HG03175 (cell line): ENCODE measurements around the gene PLSCR5.
A peak's percentile ranks its signal among the peaks of the same experiment; 100 is the strongest.

Source experiments
- ATAC-seq: cut with Tn5 transposase; IDR thresholded peaks from one replicate; pipeline ENCODE4 v1.9.1; 2021; ENCODE audit warnings: mild to moderate bottlenecking, moderate library complexity; ENCODE audit not compliant: unreplicated experiment

PLSCR5 gene

GRCh38 chr3:146544929-146545528 is 60.1 kb downstream of the PLSCR5 start:
- ATAC-seq: peak; percentile 19

DNA sequence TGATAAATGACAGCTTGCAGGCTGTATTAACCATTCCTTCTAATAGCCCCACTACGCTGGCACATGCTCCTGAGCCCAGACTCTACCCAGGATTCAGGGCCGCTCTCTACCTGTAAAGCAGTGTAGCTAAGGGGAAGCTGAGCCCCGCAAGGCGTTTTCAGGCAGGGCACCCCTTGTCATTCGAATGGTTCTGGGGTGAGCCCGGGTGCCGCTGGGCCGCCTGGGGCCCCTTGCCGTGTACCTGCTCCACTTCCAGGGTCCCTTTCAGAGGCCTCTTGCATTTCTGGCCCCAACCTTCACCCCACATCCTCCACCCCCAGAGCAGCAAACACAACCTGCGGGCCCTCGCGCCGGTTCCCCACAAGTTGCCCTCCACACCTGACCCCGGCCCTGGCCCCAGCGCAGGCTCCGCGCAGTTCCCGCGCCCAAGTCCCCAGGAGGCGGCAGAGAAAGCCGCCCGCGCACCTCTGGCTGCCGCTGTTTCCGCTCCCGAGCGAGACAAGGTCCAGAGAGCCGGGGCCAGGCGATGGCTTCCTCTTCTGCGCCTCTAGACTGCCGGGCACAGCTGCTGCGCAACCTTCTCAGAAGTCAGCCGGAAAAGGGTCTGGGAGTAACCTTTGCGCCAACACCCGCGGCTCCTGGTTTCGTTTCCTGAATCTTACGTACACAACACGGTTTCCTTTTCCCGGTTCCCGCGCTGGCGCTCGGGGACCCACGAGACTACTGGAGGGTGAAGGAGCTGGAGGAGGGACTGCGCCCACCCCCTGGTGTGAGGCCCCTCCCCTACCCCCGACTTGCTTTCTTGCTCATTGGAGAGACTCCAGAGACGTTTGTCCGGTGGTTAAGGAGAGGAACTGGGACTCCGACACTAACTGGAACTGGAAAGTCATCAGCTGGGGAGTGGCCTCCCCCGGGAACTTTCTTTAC is 60.9 kb downstream of the PLSCR5 start, which contains the start of gene PLSCR1:
Gene PLSCR1 (minus strand): TSS at position 606 of the 927 bp plus-strand sequence. CDS start 8,055 bp downstream, outside the sequence.
- peak; percentile 88 for ATAC-seq

GRCh38 chr3:146543461-146544001 is 61.6 kb downstream of the PLSCR5 start:
- peak; percentile 13 for ATAC-seq

DNA sequence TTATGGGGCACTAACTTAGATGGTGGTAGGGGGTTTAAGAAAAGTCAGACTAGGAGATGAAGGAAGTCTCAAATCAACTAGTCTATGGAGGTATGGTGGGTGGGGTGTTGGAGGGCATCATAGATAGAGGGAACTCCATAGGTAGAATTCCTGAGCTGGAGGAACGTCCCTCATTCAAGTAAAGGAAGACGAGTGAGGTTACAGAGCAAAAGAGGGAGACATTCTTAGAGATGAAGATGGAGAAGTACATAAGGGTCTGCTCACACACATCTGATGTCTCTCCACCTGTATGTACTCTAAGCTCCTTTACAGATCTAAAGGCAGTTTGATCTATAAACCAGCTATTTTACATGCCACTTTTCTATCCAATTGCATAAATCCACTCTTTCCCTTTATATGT is 62.2 kb downstream of the PLSCR5 start:
- ATAC-seq: no peak

DNA sequence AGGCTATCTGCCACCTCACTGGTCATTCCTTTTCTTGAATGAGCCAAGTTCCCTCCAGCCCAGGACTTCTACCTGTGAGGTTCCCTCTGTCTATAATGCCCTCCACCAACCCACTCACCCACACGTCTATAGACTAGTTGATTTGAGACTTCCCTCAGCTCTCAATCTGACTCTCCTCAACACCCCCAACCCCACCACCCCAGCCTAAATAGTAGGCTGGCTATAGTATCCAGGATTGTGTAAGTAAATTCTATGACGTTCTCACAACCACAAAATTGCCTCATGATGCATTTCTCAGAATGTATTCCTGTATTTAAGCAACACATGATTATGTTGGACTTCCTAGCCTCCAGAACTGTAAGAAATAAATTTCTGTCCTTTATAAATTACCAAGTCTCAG is 63.0 kb downstream of the PLSCR5 start:
- no peak for ATAC-seq

GRCh38 chr3:146540978-146541377 is 64.2 kb downstream of the PLSCR5 start:
- ATAC-seq: no peak

GRCh38 chr3:146540236-146540635 is 64.9 kb downstream of the PLSCR5 start:
- ATAC-seq: no peak

DNA sequence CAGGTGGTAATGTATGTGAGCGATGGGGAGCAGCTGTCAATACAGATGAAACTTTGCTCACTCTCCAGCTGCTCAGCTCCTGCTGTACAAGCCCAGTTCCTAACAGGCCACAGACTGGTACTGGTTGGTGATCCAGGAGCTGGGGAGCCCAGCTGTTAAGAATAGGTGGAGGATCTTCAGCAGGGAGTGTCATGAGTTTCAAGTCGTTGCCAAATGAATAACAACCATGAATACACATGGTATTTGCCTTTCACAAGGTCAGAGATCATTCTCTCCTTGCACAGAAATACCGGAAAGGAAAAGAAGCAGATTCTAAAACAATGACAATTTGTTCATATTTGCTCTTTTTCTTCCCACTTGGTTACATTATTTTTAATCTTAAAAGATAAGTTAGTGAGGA is 65.8 kb downstream of the PLSCR5 start:
- ATAC-seq: no peak

DNA sequence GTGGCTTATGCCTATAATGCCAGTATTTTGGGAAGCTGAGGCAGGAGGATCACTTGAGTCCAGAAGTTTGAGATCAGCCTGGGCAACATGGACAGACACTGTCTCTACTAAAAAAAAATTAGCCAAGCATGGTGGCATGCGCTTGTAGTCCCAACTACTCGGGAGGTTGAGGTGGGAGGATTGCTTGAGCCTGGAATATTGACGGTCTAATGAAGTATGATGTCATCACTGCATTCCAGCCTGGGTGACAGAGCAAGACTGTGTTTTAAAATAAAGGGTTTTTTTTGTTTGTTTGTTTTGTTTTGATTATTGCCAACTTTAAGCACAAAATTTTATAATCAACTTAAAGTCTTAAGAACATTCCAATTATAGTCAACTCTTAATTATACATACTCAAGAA is 67.5 kb downstream of the PLSCR5 start:
- no peak for ATAC-seq

DNA sequence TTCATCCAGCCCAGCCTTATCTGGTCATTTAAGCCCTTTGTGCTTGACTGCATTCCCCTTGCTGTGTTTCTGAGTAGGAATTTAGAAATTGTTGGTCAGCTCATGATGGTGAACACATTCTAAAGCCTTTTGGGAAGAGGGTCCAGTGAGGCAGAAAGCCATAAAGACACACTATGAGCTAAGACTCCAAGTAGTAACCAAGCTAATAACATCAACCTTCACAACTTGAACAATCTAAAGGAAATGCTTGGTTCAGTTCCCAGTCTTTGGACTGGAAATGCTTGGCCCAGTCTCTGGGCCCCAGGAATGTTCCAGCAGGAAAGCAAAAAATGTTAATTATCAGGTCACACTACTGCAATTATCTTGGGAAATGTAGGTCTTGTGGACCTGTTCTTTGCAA is 68.5 kb downstream of the PLSCR5 start:
- ATAC-seq: no peak
